K562 (cell line): ENCODE results near the gene NCAPD2.

Source experiments
- CAMTA2 ChIP-seq: fragments of 250-450 bp; sonication (Bioruptor Pico); conservative IDR thresholded peaks from 2 replicates; pipeline ENCODE4 v1.5.1; 2022
- EGR1 ChIP-seq: fragments of 450-650 bp; conservative IDR thresholded peaks from 2 replicates; pipeline ENCODE4 v1.6.1; 2017; ENCODE audit warnings: mild to moderate bottlenecking
- HDAC1 ChIP-seq, 2 experiments: fragments of 450-650 bp; IDR thresholded peaks; 2 replicates each; pipeline ENCODE4 v1.6.1; 2016 to 2017; ENCODE audit warnings: inconsistent platforms in 1 of 2, mild to moderate bottlenecking in 1 of 2, moderate library complexity in 1 of 2
- MTA1 ChIP-seq: fragments of 450-650 bp; IDR thresholded peaks from 2 replicates; pipeline ENCODE4 v1.6.1; 2017; ENCODE audit warnings: borderline replicate concordance
- RBM17 ChIP-seq: fragments of 200-400 bp; formaldehyde crosslinking; IDR thresholded peaks from 2 replicates; pipeline ENCODE4 v1.6.1; 2017; ENCODE audit warnings: low read depth, mild to moderate bottlenecking, low read length, borderline replicate concordance
- TCF3 ChIP-seq: sonication (generic); formaldehyde crosslinking; IDR thresholded peaks from 2 replicates; pipeline ENCODE4 v1.4.0; 2020; ENCODE audit warnings: mild to moderate bottlenecking, missing genetic modification reagents
- TF ChIP-seq, protein P1 (sequence below), 3 experiments: IDR thresholded peaks in 2 of 3; conservative IDR thresholded peaks in 1 of 3; 2 replicates each; pipeline ENCODE4 v1.5.1; 2011 to 2012; ENCODE audit warnings: low read length in 3 of 3, mild to moderate bottlenecking in 3 of 3, control low read depth in 2 of 3, improper control_type of control experiment in 1 of 3, inconsistent platforms in 1 of 3, low read depth in 1 of 3, mixed read lengths in 1 of 3, moderate library complexity in 1 of 3; ENCODE audit not compliant: insufficient read depth in 2 of 3
- TF ChIP-seq, protein P2 (sequence below), 2 experiments: fragments of 450-650 bp in 1 of 2; sonication (generic) in 1 of 2; formaldehyde crosslinking; conservative IDR thresholded peaks; 2 replicates each; pipeline versions ENCODE4 v1.4.0 to v1.8.1; 2020 to 2022; ENCODE audit warnings: mild to moderate bottlenecking in 1 of 2, missing genetic modification reagents in 1 of 2

DNA sequence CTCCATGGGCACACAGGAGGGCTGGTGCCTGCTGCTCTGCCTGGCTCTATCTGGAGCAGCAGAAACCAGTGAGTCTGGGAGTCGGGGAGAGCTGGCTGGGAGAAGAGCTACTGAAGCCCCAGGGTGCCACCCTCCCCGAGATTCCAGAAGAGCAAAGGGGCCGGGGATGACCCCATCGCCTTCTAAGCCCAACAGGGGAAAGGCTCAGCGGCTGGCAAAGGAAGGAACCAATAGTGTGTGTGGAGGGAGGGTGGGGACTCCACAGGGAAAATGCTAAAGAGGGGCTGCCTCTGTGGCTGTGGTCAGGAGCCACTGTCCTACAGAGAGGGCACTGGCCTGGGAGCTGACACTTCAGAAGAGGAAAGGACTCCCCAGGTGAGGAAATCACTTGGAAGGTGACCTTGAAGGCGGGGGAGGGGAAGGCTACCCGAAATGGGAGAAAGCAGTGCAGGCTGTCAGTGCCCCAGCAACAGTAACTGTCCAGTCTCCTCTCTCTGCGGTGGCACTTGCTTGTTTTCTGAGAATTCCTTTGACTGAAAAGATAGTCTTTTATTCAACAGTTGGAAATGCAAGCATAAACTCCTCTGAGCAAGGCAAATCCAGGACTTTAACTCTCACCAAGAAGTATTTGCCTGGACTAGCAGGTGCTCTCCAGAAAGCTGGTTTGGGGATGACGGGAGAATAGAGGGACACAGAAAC, 41.5 kb upstream of the NCAPD2 start:
- TF ChIP-seq RBM17 (no peak), TCF3 (no peak), HDAC1 (IDR thresholded peaks at IDR 0.05) (no peak), EGR1 (no peak), MTA1 (no peak), CAMTA2 (no peak)
- TF ChIP-seq, protein P1, sequence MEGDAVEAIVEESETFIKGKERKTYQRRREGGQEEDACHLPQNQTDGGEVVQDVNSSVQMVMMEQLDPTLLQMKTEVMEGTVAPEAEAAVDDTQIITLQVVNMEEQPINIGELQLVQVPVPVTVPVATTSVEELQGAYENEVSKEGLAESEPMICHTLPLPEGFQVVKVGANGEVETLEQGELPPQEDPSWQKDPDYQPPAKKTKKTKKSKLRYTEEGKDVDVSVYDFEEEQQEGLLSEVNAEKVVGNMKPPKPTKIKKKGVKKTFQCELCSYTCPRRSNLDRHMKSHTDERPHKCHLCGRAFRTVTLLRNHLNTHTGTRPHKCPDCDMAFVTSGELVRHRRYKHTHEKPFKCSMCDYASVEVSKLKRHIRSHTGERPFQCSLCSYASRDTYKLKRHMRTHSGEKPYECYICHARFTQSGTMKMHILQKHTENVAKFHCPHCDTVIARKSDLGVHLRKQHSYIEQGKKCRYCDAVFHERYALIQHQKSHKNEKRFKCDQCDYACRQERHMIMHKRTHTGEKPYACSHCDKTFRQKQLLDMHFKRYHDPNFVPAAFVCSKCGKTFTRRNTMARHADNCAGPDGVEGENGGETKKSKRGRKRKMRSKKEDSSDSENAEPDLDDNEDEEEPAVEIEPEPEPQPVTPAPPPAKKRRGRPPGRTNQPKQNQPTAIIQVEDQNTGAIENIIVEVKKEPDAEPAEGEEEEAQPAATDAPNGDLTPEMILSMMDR (IDR thresholded peaks at IDR 0.05 in 2 of 3, conservative IDR thresholded peaks at IDR 0.05 in 1 of 3; ENCODE audit: insufficient read depth in 2 of 3, low read depth in 1 of 3, low read length in 3 of 3) = no peak
- TF ChIP-seq, protein P2, sequence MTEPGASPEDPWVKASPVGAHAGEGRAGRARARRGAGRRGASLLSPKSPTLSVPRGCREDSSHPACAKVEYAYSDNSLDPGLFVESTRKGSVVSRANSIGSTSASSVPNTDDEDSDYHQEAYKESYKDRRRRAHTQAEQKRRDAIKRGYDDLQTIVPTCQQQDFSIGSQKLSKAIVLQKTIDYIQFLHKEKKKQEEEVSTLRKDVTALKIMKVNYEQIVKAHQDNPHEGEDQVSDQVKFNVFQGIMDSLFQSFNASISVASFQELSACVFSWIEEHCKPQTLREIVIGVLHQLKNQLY (CRISPR knock-in tag; conservative IDR thresholded peaks at IDR 0.05) = no peak
